ENCODE results near the gene DNAH17.
"Not testable (repeated sequence)": the region's sequence is repeated elsewhere in the genome, so short reads cannot be mapped to it uniquely, and the experiment has no call there.

The DNAH17 gene

GRCh38 chr17:78506454-78507309, 70.5 kb downstream of the DNAH17 start:
- no peak for DNase-seq (ENCODE audit: low read depth)
- TF ChIP-seq CTCF (IDR thresholded peaks at IDR 0.05; ENCODE audit: control insufficient read depth, extremely low read depth, insufficient read depth): no peak
- no peak overlapping the region for H3K4me3 ChIP-seq (ENCODE audit: low read depth, low read length)

GRCh38 chr17:78504156-78504925, 72.9 kb downstream of the DNAH17 start:
- no peak for DNase-seq (ENCODE audit: low read depth)
- H3K4me3 ChIP-seq (ENCODE audit: low read depth, low read length): no peak overlapping the region
- TF ChIP-seq CTCF (IDR thresholded peaks at IDR 0.05; ENCODE audit: control insufficient read depth, extremely low read depth, insufficient read depth): no peak

- H3K4me3 ChIP-seq (ENCODE audit: low read depth, low read length); DNase-seq (ENCODE audit: low read depth): not testable (repeated sequence)
Observed at GRCh38 chr17:78503388-78503787, 73.8 kb downstream of the DNAH17 start.

GRCh38 chr17:78502611-78503148, 74.5 kb downstream of the DNAH17 start:
- H3K4me3 ChIP-seq (ENCODE audit: low read depth, low read length): no peak overlapping the region
- TF ChIP-seq CTCF (IDR thresholded peaks at IDR 0.05; ENCODE audit: control insufficient read depth, extremely low read depth, insufficient read depth): no peak
- DNase-seq (ENCODE audit: low read depth): no peak

- no peak overlapping the region for H3K4me3 ChIP-seq (ENCODE audit: low read depth, low read length)
- no peak for TF ChIP-seq CTCF (IDR thresholded peaks at IDR 0.05; ENCODE audit: control insufficient read depth, extremely low read depth, insufficient read depth)
- DNase-seq (ENCODE audit: low read depth): no peak
Observed at GRCh38 chr17:78501241-78502036, 75.8 kb downstream of the DNAH17 start.

GRCh38 chr17:78500806-78501205, 76.4 kb downstream of the DNAH17 start:
- DNase-seq (ENCODE audit: low read depth): no peak
- TF ChIP-seq CTCF (IDR thresholded peaks at IDR 0.05; ENCODE audit: control insufficient read depth, extremely low read depth, insufficient read depth): no peak
- no peak overlapping the region for H3K4me3 ChIP-seq (ENCODE audit: low read depth, low read length)

Measured in LNCaP clone FGC (cell line).